HG02588 (cell line): ENCODE measurements around the gene ZC3HAV1.
"Not testable (repeated sequence)": the region's sequence is repeated elsewhere in the genome, so short reads cannot be mapped to it uniquely, and the experiment has no call there.

Source experiments
- ATAC-seq: cut with Tn5 transposase; IDR thresholded peaks from one replicate; pipeline ENCODE4 v1.9.1; 2021; ENCODE audit warnings: mild to moderate bottlenecking, moderate library complexity; ENCODE audit not compliant: unreplicated experiment

The ZC3HAV1 gene

DNA sequence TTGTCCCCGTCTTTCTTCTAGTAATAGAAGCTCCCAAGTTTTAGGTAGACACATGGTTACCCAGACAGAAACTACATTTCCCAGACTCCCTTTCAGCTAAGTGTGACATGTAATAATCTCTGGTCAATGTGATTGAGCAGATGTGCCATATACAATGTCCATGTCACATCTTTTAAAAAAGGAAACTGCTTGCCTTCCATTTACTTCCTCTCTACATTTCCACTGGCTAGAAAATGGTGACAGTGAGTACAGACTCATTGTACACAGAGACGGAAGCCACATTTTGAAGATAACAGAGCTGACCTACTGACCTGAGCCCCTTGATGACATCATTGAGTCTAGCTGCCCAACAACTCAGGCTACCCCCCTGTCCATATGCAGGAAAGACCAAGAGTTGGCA, 21.3 kb downstream of the ZC3HAV1 start:
- ATAC-seq: no peak

DNA sequence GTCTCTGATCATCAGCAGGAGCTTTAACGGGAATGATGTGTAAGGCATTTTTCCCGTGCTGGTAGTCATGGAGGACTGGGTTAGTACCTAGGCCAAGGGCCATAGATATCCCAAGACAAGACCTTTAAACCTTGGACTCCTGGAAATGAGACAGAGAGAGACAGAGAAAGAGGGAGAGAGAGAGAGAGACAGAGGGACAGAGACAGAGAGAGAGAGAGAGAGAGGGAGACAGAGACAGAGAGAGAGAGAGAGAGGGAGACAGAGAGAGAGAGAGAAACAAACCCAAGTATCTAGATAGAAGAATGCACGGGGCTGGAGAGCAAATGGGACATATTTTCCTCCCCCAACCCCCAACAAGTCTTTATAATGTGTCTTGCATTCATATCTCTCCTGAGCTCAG, 22.3 kb downstream of the ZC3HAV1 start:
- ATAC-seq: no peak

DNA sequence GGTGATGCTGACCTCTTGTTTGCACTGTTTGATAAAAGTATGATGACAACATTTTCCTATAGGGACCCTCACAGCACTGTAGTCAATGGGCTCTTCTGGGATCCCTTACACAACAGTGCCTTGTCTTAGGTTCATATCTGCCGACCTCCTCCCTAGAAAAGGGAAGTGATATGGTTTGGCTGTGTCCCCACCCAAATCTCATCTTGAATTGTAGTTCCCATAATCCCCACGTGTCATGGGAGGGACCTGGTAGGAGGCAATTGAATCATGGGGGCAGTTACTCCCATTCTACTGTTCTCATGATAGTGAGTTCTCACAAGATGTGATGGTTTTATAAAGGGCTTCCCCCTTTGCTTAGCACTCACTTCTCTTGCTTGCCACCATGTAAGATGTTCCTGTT, 23.1 kb downstream of the ZC3HAV1 start:
- ATAC-seq: no peak

DNA sequence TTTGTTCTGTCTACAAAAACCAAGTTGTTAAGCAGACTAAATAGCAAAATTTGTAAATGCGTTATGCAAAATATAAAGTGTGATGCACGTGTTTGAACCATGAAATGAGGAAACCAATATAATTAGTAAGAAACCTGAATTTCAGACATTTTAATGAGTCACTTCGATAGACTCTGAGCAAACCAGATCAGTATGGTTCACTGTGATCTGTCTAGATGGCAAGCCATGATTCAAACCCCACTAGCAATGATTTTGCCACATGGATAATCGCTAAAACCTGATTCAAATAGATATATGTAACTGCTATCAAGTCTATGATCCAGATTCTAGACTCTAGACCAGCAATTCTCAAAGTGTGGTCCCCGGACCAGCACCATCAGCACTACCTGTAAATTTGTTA, 24.8 kb downstream of the ZC3HAV1 start:
- no peak for ATAC-seq

DNA sequence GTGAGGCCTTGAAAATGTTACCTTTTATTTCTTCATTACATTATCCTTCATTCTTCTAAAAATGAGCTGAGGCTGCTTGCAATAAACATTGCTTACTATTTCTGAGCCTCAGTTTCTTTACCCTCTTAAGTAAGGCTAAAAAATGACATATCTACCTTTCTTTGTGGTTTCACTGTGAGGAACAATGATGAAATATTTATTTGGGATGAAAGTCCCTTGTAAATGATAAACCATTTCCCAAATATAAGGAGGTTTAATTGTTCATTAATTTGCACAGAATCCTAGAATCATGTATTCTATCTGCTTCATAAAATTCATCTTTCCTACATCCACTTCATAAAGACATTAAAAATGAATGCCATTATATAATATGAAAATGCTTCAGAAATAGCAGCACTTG, 27.9 kb downstream of the ZC3HAV1 start:
- no peak for ATAC-seq

DNA sequence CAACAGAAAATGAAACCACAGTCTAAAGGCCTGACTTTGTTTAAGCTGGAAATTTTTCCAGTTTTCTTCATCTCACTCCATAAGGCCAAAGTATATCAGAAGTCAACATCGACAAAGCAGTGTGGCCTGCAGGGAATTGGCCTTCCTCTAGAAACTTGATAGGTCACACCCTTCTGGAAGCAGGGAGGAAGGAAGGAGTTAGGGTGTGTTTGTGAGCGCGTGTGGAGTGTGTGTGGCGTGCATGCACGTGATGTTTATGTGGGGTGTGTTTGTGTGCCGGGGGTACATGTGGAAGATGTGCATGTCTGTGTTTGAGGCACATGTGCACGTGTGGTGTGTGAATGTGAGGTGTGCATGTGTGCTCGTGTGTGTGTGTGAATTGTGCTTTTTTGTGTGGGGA, 28.6 kb downstream of the ZC3HAV1 start:
- ATAC-seq: no peak

DNA sequence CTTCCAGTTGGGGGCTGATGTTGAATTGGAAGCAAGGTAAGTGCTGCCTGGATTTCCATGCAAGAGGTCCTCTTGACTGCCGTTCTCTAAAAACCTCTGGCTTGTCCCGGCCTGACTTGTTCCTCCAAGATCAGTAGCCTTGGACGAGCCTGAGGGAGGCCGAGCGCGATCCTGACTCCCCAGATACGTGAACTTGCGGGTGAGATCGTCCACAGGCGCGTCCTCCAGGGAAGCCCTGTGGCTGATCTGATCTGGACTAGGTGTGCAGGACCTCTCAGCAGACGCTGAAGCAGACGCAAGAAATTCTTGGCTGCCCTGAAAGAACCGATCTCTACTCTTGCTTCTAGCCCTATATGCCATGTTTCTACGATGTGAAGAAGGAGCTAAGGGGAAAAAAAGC, 29.7 kb downstream of the ZC3HAV1 start:
- ATAC-seq: no peak

- no peak for ATAC-seq
Observed at GRCh38 chr7:139078911-139079310, 30.6 kb downstream of the ZC3HAV1 start.

DNA sequence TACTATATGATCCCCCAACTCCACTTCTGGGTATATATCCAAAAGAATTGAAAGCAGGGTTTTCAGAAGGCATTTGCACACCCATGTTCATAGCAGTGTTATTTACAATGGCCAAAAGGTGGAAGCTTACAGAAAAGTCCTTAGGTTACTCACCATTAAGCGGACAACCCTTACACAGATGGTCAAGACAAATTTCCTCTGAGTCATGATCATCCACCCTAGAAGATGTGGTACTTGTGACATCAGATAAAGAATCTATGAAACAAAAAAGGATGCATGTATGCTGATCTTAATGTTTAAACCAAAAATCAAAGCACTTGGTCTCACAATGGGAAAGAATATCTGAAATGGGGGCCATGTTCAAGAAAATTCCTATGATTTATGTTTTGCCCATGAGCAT, 31.1 kb downstream of the ZC3HAV1 start:
- ATAC-seq: no peak

- not testable (repeated sequence) for ATAC-seq
Observed at GRCh38 chr7:139077706-139078105, 31.8 kb downstream of the ZC3HAV1 start.

DNA sequence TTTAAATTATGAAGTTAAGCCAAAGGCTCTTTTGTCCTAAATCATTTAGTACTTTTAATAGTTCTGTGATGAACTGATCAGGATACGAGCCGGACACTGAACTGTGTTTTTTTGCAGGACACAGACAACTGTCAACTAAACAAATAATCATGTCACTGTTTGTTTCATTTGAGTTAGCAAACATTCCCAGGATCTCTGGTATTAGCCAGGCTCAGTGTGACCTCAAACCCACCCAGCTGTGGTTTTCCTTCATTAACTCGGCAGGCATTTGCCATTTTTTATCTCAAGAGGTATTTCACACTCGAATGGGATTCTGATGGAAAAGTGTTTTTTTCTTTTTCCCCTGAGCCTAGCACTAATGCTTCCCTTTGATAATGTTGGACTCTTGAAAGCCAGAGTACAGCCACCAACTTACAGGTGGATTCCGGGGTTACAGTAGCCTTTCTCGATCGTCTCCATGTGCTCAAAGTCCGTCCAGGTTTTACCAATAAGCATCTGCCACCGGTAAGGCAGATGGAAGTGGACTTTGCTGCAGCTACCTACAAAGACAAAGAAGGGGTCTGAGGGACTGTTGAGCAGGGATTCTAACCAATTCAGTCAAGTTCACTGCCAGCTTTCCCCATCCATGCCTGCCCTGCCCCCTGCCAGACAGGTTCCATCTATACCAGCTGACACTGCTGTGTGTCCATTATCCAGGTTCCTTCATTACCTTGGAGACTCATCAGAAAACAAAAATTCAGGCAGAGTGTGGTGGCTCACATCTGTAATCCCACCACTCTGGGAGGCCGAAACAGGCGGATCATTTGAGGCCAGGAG, 33.4 kb downstream of the ZC3HAV1 start:
- no peak for ATAC-seq

DNA sequence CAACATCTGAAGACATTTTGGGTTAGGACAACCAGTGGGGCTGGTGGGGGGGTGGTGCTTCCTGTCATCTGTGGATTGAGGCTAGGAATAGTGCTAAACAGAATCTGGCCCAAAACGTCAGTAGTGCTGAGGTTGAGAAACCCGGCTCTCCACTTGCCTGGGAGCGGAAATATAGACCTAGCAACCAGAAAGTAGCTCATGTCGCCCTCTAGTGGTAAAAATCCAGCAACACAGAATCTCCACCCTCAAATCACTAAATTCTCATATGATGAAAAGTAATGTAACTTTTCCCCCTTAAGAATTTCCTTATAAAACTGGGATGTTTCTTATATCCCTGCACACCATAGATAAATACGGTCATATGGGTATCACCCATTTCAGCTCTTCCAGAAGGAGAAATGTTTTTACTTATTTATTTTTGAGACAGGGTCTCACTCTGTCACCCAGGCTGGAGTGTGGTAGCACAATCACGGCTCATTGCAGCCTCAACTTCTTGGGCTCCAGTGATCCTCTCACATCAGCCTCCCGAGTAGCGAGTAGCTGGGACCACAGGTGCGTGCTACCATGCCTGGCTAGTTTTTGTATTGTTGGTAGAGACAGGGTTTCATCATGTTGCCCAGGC, 34.4 kb downstream of the ZC3HAV1 start:
- peak; percentile 81 for ATAC-seq

DNA sequence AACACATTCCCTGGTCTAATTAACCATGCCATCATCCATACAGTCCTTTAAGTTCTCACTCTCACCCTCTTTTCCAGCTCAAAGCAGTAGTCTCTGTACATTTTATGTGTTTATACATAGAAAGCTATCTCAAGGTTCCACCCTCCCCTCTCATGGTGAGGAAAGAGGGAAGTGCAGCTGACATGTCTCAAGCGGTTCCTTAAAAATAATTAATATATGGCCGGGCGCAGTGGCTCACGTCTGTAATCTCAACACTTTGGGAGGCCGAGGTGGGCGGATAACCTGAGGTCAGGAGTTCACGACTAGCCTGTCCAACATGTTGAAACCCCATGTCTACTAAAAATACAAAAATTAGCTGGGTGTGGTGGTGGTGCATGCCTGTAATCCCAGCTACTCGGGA, 36.7 kb downstream of the ZC3HAV1 start:
- no peak for ATAC-seq

DNA sequence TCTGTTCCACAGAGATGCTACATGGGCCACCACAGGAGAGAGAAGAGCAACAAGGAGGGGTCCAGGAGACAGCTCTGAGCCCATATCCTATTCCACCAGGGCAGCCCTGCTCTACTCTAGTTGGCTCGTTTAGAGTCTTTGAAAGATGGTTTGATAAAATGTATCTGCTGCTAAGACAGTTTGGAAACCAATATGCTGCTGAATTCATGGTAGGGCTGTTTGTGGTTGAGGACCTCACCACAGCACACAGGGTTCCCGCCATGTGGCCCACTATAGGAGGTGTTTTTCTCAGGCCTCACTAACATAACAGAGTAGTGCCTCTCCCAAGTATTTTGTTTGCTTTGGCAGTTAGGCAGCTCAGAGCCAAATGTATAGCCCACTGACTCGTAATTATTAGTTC, 37.8 kb downstream of the ZC3HAV1 start:
- ATAC-seq: no peak

- ATAC-seq: no peak
Observed at GRCh38 chr7:139068544-139069399, 40.7 kb downstream of the ZC3HAV1 start.

- ATAC-seq: no peak
Observed at GRCh38 chr7:139066315-139066714, 43.2 kb downstream of the ZC3HAV1 start.

GRCh38 chr7:139065323-139065722, 44.2 kb downstream of the ZC3HAV1 start:
- ATAC-seq: no peak

- no peak for ATAC-seq
Observed at GRCh38 chr7:139061416-139061815, 48.1 kb downstream of the ZC3HAV1 start.

- no peak for ATAC-seq
Observed at GRCh38 chr7:139060695-139061237, 48.8 kb downstream of the ZC3HAV1 start.

DNA sequence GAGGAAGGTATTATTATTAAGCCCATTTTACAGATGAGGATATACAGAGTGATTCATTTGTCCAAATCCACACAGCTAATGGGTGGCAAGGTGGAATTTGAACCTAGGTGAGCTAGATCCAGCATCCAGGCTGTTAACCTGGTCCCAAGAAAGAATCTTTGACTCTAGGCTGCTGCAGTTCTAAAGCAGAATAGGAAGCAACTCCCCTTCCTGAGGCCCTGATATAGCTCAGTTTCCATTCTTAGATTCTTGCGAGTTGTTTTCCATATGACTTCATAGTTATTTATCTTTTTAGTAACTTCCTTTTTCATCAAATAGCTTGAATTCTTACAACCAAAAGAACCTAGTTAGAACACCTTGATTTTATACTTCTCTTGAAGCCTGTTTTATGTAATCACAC, 49.6 kb downstream of the ZC3HAV1 start:
- no peak for ATAC-seq

DNA sequence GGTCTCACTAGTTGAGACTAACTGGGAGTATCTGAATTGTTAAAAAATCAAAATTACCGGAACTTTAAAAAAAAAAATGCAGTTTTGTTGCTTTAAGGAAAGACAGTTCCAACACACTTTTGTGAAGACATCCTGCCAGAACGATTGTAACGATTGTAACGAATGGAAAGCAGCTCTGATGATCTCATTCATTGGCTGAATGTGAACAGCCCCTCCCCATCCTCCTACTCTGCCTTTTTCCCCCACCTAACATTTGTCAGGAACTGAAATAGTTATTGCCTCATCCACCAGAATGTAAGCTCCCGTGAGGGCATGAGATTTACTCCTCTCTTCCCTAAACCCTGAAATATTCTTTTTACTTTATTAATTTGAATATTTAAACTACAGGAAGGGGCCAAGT, 50.6 kb downstream of the ZC3HAV1 start:
- ATAC-seq: no peak
